ENCODE measurements around the gene SAFB2. TPM values are rescaled to one million over a fixed set of nuclear protein-coding genes. Genes with fewer than 3 reads are reported as not detected.

Gene SAFB2
- total and polyA plus RNA-seq, 9 of the 15 experiments (the other 6 are each of a cell fraction or from before 2014, with no cell fraction given) = 4.5 to 103 (median 47.3) TPM

DNA sequence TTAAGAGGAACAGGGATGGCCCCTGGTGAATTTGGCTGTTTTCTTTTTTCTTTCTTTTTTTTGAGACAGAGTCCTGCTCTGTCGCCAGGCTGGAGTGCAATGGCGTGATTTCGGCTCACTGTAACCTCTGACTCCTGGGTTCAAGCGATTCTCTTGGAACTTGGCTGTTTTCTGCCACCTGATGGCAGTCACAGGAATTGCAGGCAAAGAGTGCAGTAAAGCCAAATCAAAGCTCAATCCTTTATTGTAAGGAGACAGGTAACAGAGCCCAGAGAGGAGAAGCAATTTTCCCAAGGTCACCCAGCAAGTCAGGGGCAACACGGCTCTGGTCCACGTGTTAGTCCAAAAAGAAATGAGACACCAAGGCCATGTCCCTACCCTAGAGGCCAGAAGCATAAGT is 61.0 kb downstream of the SAFB2 start (continued):
- TF ChIP-seq, protein P1, sequence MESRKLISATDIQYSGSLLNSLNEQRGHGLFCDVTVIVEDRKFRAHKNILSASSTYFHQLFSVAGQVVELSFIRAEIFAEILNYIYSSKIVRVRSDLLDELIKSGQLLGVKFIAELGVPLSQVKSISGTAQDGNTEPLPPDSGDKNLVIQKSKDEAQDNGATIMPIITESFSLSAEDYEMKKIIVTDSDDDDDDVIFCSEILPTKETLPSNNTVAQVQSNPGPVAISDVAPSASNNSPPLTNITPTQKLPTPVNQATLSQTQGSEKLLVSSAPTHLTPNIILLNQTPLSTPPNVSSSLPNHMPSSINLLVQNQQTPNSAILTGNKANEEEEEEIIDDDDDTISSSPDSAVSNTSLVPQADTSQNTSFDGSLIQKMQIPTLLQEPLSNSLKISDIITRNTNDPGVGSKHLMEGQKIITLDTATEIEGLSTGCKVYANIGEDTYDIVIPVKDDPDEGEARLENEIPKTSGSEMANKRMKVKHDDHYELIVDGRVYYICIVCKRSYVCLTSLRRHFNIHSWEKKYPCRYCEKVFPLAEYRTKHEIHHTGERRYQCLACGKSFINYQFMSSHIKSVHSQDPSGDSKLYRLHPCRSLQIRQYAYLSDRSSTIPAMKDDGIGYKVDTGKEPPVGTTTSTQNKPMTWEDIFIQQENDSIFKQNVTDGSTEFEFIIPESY (CRISPR knock-in tag; IDR thresholded peaks at IDR 0.05) = no peak
- no peak for TF ChIP-seq NUFIP1 (IDR thresholded peaks at IDR 0.05; ENCODE audit: partially characterized antibody)
- no peak for TF ChIP-seq KLF13 (tag; IDR thresholded peaks at IDR 0.05; ENCODE audit: borderline replicate concordance, low read depth)

DNA sequence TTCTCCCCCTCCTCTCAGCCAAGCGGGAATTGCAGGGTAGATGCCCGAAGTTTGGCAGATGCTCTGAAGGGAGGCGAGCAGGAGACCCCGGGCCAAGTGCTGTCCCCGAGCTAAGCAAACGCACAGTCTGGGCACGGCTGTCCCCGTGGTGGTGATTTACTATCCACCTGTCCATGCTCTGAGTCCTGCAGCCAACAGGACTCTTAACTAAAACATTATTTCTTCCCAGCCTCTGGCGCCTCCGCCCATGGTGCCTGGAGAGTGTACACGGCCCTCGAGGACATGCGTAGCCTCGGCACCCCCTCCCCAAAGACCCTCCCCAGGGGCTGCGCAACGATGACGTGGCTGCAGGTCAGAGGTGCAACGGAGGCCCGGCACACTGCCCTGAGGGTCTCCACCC is 62.4 kb downstream of the SAFB2 start:
- POLR2A ChIA-PET = interaction anchor here (1.0 kb wide), 1 partner anchor 13 kb away, joined by 5 read pairs; no protein-coding TSS in a partner anchor
- no peak for FAIRE-seq
- ATAC-seq = no peak

More for the DNA sequence above, 62.4 kb downstream of the SAFB2 start:
- WGBS (ENCODE audit: insufficient coverage, low coverage, missing lambda C conversion rate) = 21% methylated on average over 13 of the region's 19 CpGs
- intact Hi-C loops (cut with micrococcal nuclease) = no loop called here
- H3K9me3 ChIP-seq (replicated peaks; ENCODE audit: control insufficient read depth, insufficient read depth, low read depth, low read length) = peaks cover 8% of the 10 kb centered on the region
- no peaks in the 10 kb centered on the region for H4K20me1 ChIP-seq (replicated peaks; ENCODE audit: control insufficient read depth, insufficient read depth, low read length)
- no peak overlapping the region for H3K4me2 ChIP-seq (ENCODE audit: insufficient read depth, low read length)
- no peaks in the 10 kb centered on the region for H3K36me3 ChIP-seq (ENCODE audit: control insufficient read depth, insufficient read depth, low read length)
- no peaks in the 10 kb centered on the region for H3K79me2 ChIP-seq (ENCODE audit: control insufficient read depth, insufficient read depth, low read length)
- no peaks in the 10 kb centered on the region for H3K9me1 ChIP-seq (ENCODE audit: control insufficient read depth, insufficient read depth, low read length)
- TF ChIP-seq ZNF436 (CRISPR knock-in tag; IDR thresholded peaks at IDR 0.05) (no peak), ZBTB7A (IDR thresholded peaks at IDR 0.05; ENCODE audit: borderline replicate concordance, control insufficient read depth, low read depth, low read length) (0 out of 2 replicates have a peak, but pooled peaks have one; percentile 30)
- in situ Hi-C loops (cut with MboI) = no loop called here
- no TSS peak for BruUV-seq (replicated peaks)
- H3K27ac ChIP-seq (ENCODE audit: extremely low read depth, low read depth, low read length) = no peak overlapping the region
- H3K9ac ChIP-seq (ENCODE audit: insufficient read depth in 1 of 2, low read depth in 2 of 2, low read length in 2 of 2) = peak overlapping the region in 1 of 2 experiments; percentile 4; a peak in 1 of 4 replicates
- H3K4me3 ChIP-seq = no peak overlapping the region
- CTCF ChIA-PET (ENCODE audit: low intra/inter-chr PET ratio) = no interaction called here
- no peak overlapping the region for H2AFZ ChIP-seq (ENCODE audit: low read depth, low read length)
- peaks cover 12 to 25% of the 10 kb centered on the region in 2 experiments; a peak in 3 of 5 replicates for H3K27me3 ChIP-seq (ENCODE audit: control insufficient read depth in 2 of 2, insufficient read depth in 2 of 2, low read length in 2 of 2)
- H3K4me1 ChIP-seq (replicated peaks in 1 of 2; ENCODE audit: control insufficient read depth in 2 of 2, insufficient read depth in 2 of 2, low read length in 2 of 2) = peaks cover 0 to 7% of the 10 kb centered on the region in 2 experiments; a peak in 2 of 5 replicates
- DNase-seq (ENCODE audit: extremely low read depth in 1 of 4, low spot score in 3 of 4) = no peak

Data from K562 (cell line).